ENCODE measurements around the gene GLI2. TPM values are rescaled to one million over a fixed set of nuclear protein-coding genes. Genes with fewer than 3 reads are reported as not detected.

Gene GLI2
- total and polyA plus RNA-seq, 2 of the 8 experiments (the other 6 are each of a cell fraction or from before 2014, with no cell fraction given): 18.4 to 46.9 TPM

DNA sequence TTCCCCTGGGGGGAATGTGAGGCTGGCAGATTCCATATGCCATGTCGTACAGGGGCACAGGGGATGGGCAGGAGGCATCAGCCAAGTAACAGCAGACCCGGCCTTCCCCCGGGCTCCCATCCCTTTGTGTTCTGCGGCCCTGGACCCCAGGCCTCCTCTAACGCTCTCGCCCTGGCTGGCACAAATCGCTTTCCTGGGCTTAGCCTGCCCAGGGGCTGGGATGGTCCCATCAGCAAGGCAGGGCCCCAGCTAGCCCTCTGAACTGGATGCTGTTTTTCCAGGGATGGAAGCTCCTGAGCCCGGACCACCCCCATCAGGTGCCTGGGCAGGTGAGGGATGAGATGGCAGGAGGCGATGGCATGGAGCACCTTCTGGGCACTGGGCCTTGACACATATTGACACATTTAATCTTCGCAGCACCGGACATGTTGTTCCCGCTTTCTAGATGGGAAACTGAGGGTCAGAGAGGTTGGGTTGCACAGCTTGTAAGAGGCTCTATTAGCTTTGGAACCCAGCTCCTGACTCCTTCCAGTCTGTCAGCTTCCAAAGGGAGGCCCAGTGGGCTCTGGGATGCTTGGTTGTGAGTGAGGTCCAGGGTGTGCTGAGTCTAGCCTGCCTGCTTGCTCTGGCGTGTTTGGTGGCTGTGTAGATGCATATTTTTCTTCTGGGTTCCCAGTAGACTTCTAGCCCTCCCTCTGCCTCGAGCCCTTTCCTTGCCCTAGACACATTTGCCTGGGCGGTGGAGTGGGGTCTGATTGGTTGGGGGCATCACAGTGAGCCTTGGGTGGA is 40.3 kb downstream of the GLI2 start:
- no peak for DNase-seq (ENCODE audit: low read depth in 1 of 2, low spot score in 2 of 2)
- H3K79me2 ChIP-seq (ENCODE audit: control insufficient read depth in 1 of 2, insufficient read depth in 2 of 2, low read length in 2 of 2): peaks cover 16 to 99% of the 10 kb centered on the region in 2 experiments
- POLR2A ChIA-PET (ENCODE audit: partially characterized antibody): interaction anchor here (0.7 to 4.8 kb wide), 6 partner anchors 9 to 44 kb away, joined by 3 to 31 read pairs (median 4); no protein-coding TSS in a partner anchor

More for the DNA sequence above, 40.3 kb downstream of the GLI2 start:
- Histone ChIP-seq H3K23ac (ENCODE audit: insufficient read length) (no peak overlapping the region), H3K36me3 (ENCODE audit: control insufficient read depth in 2 of 4, insufficient read depth in 4 of 4, low read length in 3 of 4) (no peaks in the 10 kb centered on the region), H3K23me2 (ENCODE audit: low read depth, low read length) (no peaks in the 10 kb centered on the region; the same call in 1 of the 2 replicates), H3K4me3 (ENCODE audit: extremely low read depth in 1 of 4, insufficient read depth in 2 of 4, low read depth in 3 of 4, low read length in 4 of 4) (no peak overlapping the region), H3K14ac (ENCODE audit: insufficient read length) (no peak overlapping the region), H3K9me3 (ENCODE audit: insufficient read depth in 2 of 2, low read depth in 1 of 2, low read length in 1 of 2) (no peaks in the 10 kb centered on the region), H3K27me3 (replicated peaks in 1 of 4; ENCODE audit: control insufficient read depth in 3 of 4, extremely low read depth in 1 of 4, insufficient read depth in 3 of 4, low read length in 3 of 4) (no peaks in the 10 kb centered on the region), H2BK15ac (ENCODE audit: low read length) (no peak overlapping the region; the same call in 1 of the 2 replicates), H2BK12ac (ENCODE audit: low read depth, low read length) (no peak overlapping the region), H3K4ac (replicated peaks; ENCODE audit: insufficient read length, low read depth, low read length) (no peak overlapping the region), H4K8ac (ENCODE audit: extremely low read depth, insufficient read depth, low read length) (peak overlapping the region; percentile 9; the same call in 1 of the 2 replicates), H3K4me1 (replicated peaks in 1 of 4; ENCODE audit: control insufficient read depth in 3 of 4, insufficient read depth in 4 of 4, low read length in 3 of 4) (peaks cover 22 to 52% (median 31%) of the 10 kb centered on the region in 4 experiments), H2AK5ac (ENCODE audit: low read depth, low read length) (no peak overlapping the region; the same call in 1 of the 2 replicates), H4K91ac (replicated peaks; ENCODE audit: insufficient read length, low read length) (no peak overlapping the region), H2BK120ac (replicated peaks; ENCODE audit: low read depth, low read length) (no peak overlapping the region), H2BK20ac (ENCODE audit: low read length) (no peak overlapping the region), H3K27ac (ENCODE audit: low read depth, low read length) (no peak overlapping the region), H3K4me2 (ENCODE audit: insufficient read depth in 1 of 2, low read depth in 2 of 2, low read length in 2 of 2) (no peak overlapping the region), H4K20me1 (replicated peaks in 1 of 2; ENCODE audit: control insufficient read depth in 1 of 2, insufficient read depth in 2 of 2, low read length in 2 of 2) (peaks cover 29 to 53% of the 10 kb centered on the region in 2 experiments), H4K5ac (ENCODE audit: insufficient read length, low read depth, low read length) (no peak overlapping the region), H3K56ac (replicated peaks; ENCODE audit: insufficient read length, low read depth, low read length) (no peak overlapping the region), H3K18ac (ENCODE audit: extremely low read depth, low read length) (0 out of 2 replicates have a peak overlapping the region, but pooled peaks have one; percentile 24), H2AFZ (ENCODE audit: low read length) (no peak overlapping the region), H2BK5ac (ENCODE audit: low read depth, low read length) (0 out of 2 replicates have a peak overlapping the region, but pooled peaks have one; percentile 4), H3K79me1 (ENCODE audit: low read depth, low read length) (peaks cover 44% of the 10 kb centered on the region), H3K9ac (replicated peaks in 1 of 4; ENCODE audit: extremely low read depth in 1 of 4, low read depth in 3 of 4, low read length in 3 of 4) (no peak overlapping the region)
- no peak for FAIRE-seq
- TF ChIP-seq SIRT6 (IDR thresholded peaks at IDR 0.05; ENCODE audit: low read length): no peak
- no peak for TF ChIP-seq BCL11A (IDR thresholded peaks at IDR 0.05; ENCODE audit: low read depth in 2 of 2, low read length in 2 of 2)
- CTCF ChIA-PET (ENCODE audit: partially characterized antibody): interaction anchor here (0.8 to 2.8 kb wide), 3 partner anchors 8 to 123 kb away, joined by 3 to 7 read pairs (median 5); no protein-coding TSS in a partner anchor
- 91% methylated on average over 15 of the region's 15 CpGs; no CpG with 5 or more reads in 1 of the 2 experiments for WGBS, 2 experiments (ENCODE audit: extremely low coverage in 1 of 2, insufficient coverage in 1 of 2, insufficient read length in 1 of 2, insufficient replicate concordance in 2 of 2, low coverage in 1 of 2, low lambda C conversion rate in 2 of 2, missing lambda C conversion rate in 1 of 2)

Data from H1 (cell line).